Stimulated activated CD4-positive, alpha-beta T cell treated with anti-CD3 and anti-CD28 coated beads, TNF-alpha, amount 100 ng/mL, for 4 hours (primary cell): ENCODE results near the gene TAL1.
"Not testable (repeated sequence)": the region's sequence is repeated elsewhere in the genome, so short reads cannot be mapped to it uniquely, and the experiment has no call there.

ENCODE experiments used
- DNase-seq, 3 experiments: peaks; one replicate each; pipeline ENCODE4 v3.0.0-alpha.2; 2020; ENCODE audit warnings: low read depth in 3 of 3

TAL1 gene

GRCh38 chr1:47212636-47213229, 19.3 kb downstream of the TAL1 start:
- no peak for DNase-seq

GRCh38 chr1:47211796-47212269, 20.2 kb downstream of the TAL1 start:
- no peak for DNase-seq

GRCh38 chr1:47210666-47211065, 21.4 kb downstream of the TAL1 start:
- DNase-seq, result no peak

- DNase-seq, result no peak
Observed at GRCh38 chr1:47209725-47210325, 22.2 kb downstream of the TAL1 start.

GRCh38 chr1:47209091-47209490, 22.9 kb downstream of the TAL1 start:
- DNase-seq, result no peak

GRCh38 chr1:47208374-47208850, 23.6 kb downstream of the TAL1 start:
- no peak for DNase-seq

- no peak for DNase-seq
Observed at GRCh38 chr1:47207803-47208373, 24.1 kb downstream of the TAL1 start.

GRCh38 chr1:47205918-47206317, 26.1 kb downstream of the TAL1 start:
- DNase-seq, result no peak

- DNase-seq, result not testable (repeated sequence)
Observed at GRCh38 chr1:47203504-47203903, 28.5 kb downstream of the TAL1 start.

GRCh38 chr1:47201179-47201578, 30.8 kb downstream of the TAL1 start:
- no peak for DNase-seq

GRCh38 chr1:47198214-47198613, 33.8 kb downstream of the TAL1 start:
- DNase-seq, result no peak

- DNase-seq, result no peak
Observed at GRCh38 chr1:47196622-47197021, 35.4 kb downstream of the TAL1 start.

GRCh38 chr1:47195981-47196380, 36.0 kb downstream of the TAL1 start:
- DNase-seq, result not testable (repeated sequence)

- no peak for DNase-seq
Observed at GRCh38 chr1:47194311-47194710, 37.7 kb downstream of the TAL1 start.

- DNase-seq, result not testable (repeated sequence)
Observed at GRCh38 chr1:47193496-47193895, 38.5 kb downstream of the TAL1 start.

GRCh38 chr1:47192458-47193384, 39.3 kb downstream of the TAL1 start:
- peak; percentile 37 to 53 (median 42) for DNase-seq

GRCh38 chr1:47191940-47192457, 40.0 kb downstream of the TAL1 start:
- no peak for DNase-seq

GRCh38 chr1:47190857-47191256, 41.2 kb downstream of the TAL1 start:
- DNase-seq, result no peak

- no peak for DNase-seq
Observed at GRCh38 chr1:47190509-47190855, 41.5 kb downstream of the TAL1 start.

GRCh38 chr1:47189844-47190508, 42.0 kb downstream of the TAL1 start, which contains the start of gene PDZK1IP1:
Gene PDZK1IP1, minus strand, starts transcription at chr1:47190036. Its CDS starts 104 bp downstream, at chr1:47189932.
- DNase-seq, result no peak
